Activated CD8-positive, alpha-beta memory T cell treated with anti-CD3 and anti-CD28 coated beads, Interleukin-2, amount 50 U/mL, for 4 hours (primary cell): ENCODE results near the gene AOC1.

Source experiments
- DNase-seq: peaks from one replicate; pipeline ENCODE4 v3.0.0-alpha.2; 2020

Gene AOC1

GRCh38 chr7:150858236-150859197 is 6.2 kb downstream of the AOC1 start:
- no peak for DNase-seq

- DNase-seq = no peak
Observed at GRCh38 chr7:150860291-150860977, 8.1 kb downstream of the AOC1 start.

GRCh38 chr7:150860978-150861295 is 8.6 kb downstream of the AOC1 start:
- DNase-seq = no peak

GRCh38 chr7:150862356-150862755 is 10.0 kb downstream of the AOC1 start:
- no peak for DNase-seq

- no peak for DNase-seq
Observed at GRCh38 chr7:150863946-150864345, 11.6 kb downstream of the AOC1 start.

- DNase-seq = no peak
Observed at GRCh38 chr7:150866932-150867564, 14.7 kb downstream of the AOC1 start.

GRCh38 chr7:150867605-150868004 is 15.3 kb downstream of the AOC1 start:
- DNase-seq = no peak

GRCh38 chr7:150869467-150869866 is 17.1 kb downstream of the AOC1 start:
- DNase-seq = no peak

- no peak for DNase-seq
Observed at GRCh38 chr7:150871601-150872000, 19.3 kb downstream of the AOC1 start.

GRCh38 chr7:150874401-150875198 is 22.3 kb downstream of the AOC1 start:
- no peak for DNase-seq

- no peak for DNase-seq
Observed at GRCh38 chr7:150875791-150876190, 23.5 kb downstream of the AOC1 start.

- peak; percentile 53 for DNase-seq
Observed at GRCh38 chr7:150876817-150877526, 24.7 kb downstream of the AOC1 start.

- no peak for DNase-seq
Observed at GRCh38 chr7:150877536-150877935, 25.2 kb downstream of the AOC1 start.

- DNase-seq = no peak
Observed at GRCh38 chr7:150879345-150879744, 27.0 kb downstream of the AOC1 start.

GRCh38 chr7:150881189-150881588 is 28.9 kb downstream of the AOC1 start:
- DNase-seq = no peak

- no peak for DNase-seq
Observed at GRCh38 chr7:150890853-150891584, 38.7 kb downstream of the AOC1 start.

- DNase-seq = no peak
Observed at GRCh38 chr7:150891740-150892139, 39.4 kb downstream of the AOC1 start.

- no peak for DNase-seq
Observed at GRCh38 chr7:150895809-150896208, 43.5 kb downstream of the AOC1 start.

GRCh38 chr7:150896562-150897209 is 44.4 kb downstream of the AOC1 start:
- DNase-seq = no peak

GRCh38 chr7:150897502-150898474 is 45.5 kb downstream of the AOC1 start:
- DNase-seq = no peak
